AG04450 (cell line): ENCODE measurements around the gene THTPA. TPM values are rescaled to one million over a fixed set of nuclear protein-coding genes. Genes with fewer than 3 reads are reported as not detected.

Source experiments
- CTCF ChIA-PET: fragments of 300-600, 350-600 bp; formaldehyde crosslinking; extraction: SDS; loops from one replicate; lab custom pipeline; 2022; ENCODE audit warnings: antibody characterized with exemption, inconsistent platforms; lab: Charles Lee
- POLR2A ChIA-PET: fragments of 350-600 bp; formaldehyde crosslinking; extraction: SDS; loops from one replicate; lab custom pipeline; 2021; ENCODE audit warnings: antibody characterized with exemption, inconsistent platforms; lab: Yijun Ruan, JAX
- DNase-seq: peaks from one replicate; pipeline ENCODE4 v3.0.0-alpha.2; 2011; ENCODE audit warnings: low read depth, low spot score
- H3K27ac ChIP-seq: one replicate; pipeline ENCODE4 v1.5.1; 2012; ENCODE audit warnings: low read depth, low read length, control low read depth
- H3K27me3 ChIP-seq: one replicate; pipeline ENCODE4 v1.6.0; 2012; ENCODE audit warnings: low read length; ENCODE audit not compliant: control insufficient read depth, insufficient read depth
- H3K4me3 ChIP-seq: 2 replicates; pipeline ENCODE4 v1.5.1; 2011; ENCODE audit warnings: mild to moderate bottlenecking, low read depth, low read length, control low read depth
- H3K9me3 ChIP-seq: 2 replicates; pipeline ENCODE4 v1.5.1; 2012; ENCODE audit warnings: low read length; ENCODE audit not compliant: control insufficient read depth, insufficient read depth
- polyA plus RNA-seq: library from polyadenylated mRNA; depleted of rRNA; stranded (reverse); fragments of >200 nt; gene quantifications from 2 replicates; pipeline ENCODE4 v1.2.3, GENCODE V29; 2011
- TF ChIP-seq, protein P1 (sequence below): IDR thresholded peaks from 2 replicates; pipeline ENCODE4 v1.5.1; 2011; ENCODE audit warnings: low read depth, low read length, control low read depth, inconsistent platforms

The THTPA gene
- polyA plus RNA-seq, 1 experiment: 4.9 TPM

DNA sequence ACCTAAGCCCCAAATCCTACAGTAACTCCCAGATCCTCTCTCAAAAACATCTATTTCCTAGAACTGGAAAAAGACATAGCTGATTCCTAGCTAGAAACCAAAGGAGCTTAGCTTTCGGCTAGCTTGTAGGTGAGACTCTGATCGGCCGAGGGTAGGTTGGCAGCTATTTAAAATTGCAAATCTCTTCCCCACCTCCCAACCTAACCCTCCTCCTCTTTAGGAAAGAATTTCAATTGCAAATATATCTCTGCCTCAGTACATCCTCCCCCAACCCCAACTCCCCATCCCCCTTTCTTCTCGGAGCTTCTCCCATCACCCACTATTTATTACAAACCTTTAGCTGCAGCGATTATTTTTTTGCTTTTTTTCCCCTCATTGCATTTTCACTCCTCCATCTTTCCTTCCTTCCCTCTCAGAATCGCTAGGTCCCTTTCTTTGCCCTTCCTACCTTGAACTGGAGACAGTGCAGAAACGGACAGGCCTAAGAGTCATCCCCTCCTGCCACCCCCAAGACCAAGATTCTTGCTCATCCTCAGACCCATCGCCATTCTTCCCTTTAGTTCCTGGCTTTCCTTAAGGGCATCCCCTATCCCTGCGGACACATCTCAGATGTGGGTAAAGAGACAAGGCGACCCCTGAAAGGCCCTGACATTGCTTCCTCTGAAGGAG is 17.9 kb upstream of the THTPA start:
- Histone ChIP-seq H3K9me3 (no peaks in the 10 kb centered on the region; the same call in 1 of the 2 replicates), H3K27ac (no peak overlapping the region), H3K27me3 (peaks cover 4% of the 10 kb centered on the region), H3K4me3 (no peak overlapping the region)
- ChIA-PET POLR2A (no interaction called here), CTCF (interaction anchor here (0.9 to 2.6 kb wide), 8 partner anchors 13 to 61 kb away, joined by 3 to 16 read pairs (median 4); no protein-coding TSS in a partner anchor)
- no peak for DNase-seq
- TF ChIP-seq, protein P1, sequence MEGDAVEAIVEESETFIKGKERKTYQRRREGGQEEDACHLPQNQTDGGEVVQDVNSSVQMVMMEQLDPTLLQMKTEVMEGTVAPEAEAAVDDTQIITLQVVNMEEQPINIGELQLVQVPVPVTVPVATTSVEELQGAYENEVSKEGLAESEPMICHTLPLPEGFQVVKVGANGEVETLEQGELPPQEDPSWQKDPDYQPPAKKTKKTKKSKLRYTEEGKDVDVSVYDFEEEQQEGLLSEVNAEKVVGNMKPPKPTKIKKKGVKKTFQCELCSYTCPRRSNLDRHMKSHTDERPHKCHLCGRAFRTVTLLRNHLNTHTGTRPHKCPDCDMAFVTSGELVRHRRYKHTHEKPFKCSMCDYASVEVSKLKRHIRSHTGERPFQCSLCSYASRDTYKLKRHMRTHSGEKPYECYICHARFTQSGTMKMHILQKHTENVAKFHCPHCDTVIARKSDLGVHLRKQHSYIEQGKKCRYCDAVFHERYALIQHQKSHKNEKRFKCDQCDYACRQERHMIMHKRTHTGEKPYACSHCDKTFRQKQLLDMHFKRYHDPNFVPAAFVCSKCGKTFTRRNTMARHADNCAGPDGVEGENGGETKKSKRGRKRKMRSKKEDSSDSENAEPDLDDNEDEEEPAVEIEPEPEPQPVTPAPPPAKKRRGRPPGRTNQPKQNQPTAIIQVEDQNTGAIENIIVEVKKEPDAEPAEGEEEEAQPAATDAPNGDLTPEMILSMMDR: no peak

- no peak for DNase-seq
- ChIA-PET POLR2A (no interaction called here), CTCF (interaction anchor here (0.6 to 2.6 kb wide), 10 partner anchors 11 to 62 kb away, joined by 3 to 16 read pairs (median 4); no protein-coding TSS in a partner anchor)
- no peak overlapping the region for H3K27ac ChIP-seq
- no peaks in the 10 kb centered on the region for H3K9me3 ChIP-seq
- H3K4me3 ChIP-seq: no peak overlapping the region
- TF ChIP-seq, protein P1: no peak
- peaks cover 4% of the 10 kb centered on the region for H3K27me3 ChIP-seq
These were observed 17.3 kb upstream of the THTPA start for GRCh38 chr14:23538785-23539184.

DNA sequence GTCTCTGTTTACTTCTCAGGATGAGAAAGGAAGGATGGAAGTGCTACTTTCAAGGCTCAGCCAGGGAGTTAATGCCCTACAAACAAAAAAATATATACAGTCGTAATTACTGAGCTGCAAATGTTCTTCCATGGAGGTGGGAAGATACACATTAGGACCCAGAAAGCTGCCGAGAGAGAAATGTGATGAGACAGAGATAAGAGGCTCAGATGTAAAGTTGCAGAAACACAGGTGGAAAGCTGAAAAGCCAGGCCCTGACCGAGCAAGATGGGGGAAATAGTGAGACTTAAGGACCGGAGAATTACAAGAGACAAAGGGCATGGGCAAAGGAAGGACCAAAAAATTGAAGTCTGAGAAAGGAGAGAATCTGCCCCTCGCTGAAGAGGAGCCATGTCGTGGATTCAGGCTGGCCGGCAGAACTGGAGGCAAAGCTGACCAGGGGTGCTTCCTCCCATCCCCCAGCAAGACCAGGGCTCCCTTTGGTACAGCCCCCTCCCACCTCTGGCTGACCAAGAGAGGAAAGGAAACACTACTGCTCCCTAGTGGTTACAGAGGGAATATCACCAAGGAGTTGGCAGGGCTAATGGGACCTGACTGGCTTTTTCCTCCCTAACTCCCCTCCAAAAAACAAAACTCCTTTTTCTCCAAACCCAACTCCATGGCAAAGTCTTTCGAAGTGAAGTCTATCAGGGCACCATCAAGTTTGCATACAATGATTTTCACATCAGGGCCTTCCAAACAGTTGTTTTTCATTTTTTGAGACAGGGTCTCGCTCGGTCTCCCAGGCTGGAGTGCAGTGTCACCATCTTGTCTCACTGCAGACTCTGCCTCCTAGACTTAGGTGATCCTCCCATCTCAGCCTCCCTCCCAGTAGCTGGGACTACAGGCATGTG is 16.6 kb upstream of the THTPA start:
- peaks cover 7% of the 10 kb centered on the region for H3K27me3 ChIP-seq
- no peak overlapping the region for H3K27ac ChIP-seq
- ChIA-PET CTCF (interaction anchor here (0.5 to 2.6 kb wide), 10 partner anchors 10 to 75 kb away, joined by 3 to 16 read pairs (median 4); no protein-coding TSS in a partner anchor), POLR2A (no interaction called here)
- DNase-seq: no peak
- H3K4me3 ChIP-seq: no peak overlapping the region
- TF ChIP-seq, protein P1: peak; percentile 69
- H3K9me3 ChIP-seq: no peaks in the 10 kb centered on the region

- TF ChIP-seq, protein P1: no peak
- POLR2A ChIA-PET: no interaction called here
- Histone ChIP-seq H3K9me3 (no peaks in the 10 kb centered on the region), H3K4me3 (no peak overlapping the region), H3K27me3 (peaks cover 10% of the 10 kb centered on the region), H3K27ac (no peak overlapping the region)
- CTCF ChIA-PET: interaction anchor here (0.5 to 2.6 kb wide), 5 partner anchors 9 to 76 kb away, joined by 3 to 16 read pairs (median 5); no protein-coding TSS in a partner anchor
- no peak for DNase-seq
These were observed 16.0 kb upstream of the THTPA start for GRCh38 chr14:23540141-23540469.

DNA sequence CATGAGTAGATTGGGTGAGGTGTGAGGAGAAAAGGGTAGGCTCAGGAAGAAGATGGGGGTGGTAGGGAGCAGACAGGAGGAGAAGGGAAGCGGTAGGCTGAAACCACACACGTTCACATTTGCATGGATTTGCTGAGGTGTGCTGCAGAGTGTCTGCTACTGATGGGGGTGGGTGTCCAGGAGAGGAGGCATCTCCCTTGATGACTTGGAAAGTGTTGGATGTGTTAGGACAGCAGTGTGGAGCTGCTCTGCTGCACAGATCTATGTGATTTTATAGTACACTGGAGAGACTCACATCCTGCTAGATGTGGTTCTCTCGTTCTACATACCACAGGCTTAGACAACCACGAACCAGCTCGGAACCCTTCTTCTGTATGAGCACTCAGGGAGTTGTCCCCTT is 13.8 kb upstream of the THTPA start:
- Histone ChIP-seq H3K27ac (no peak overlapping the region), H3K4me3 (no peak overlapping the region), H3K9me3 (no peaks in the 10 kb centered on the region), H3K27me3 (peaks cover 14% of the 10 kb centered on the region)
- ChIA-PET CTCF (no interaction called here), POLR2A (interaction anchor here (0.8 kb wide), 1 partner anchor 13 kb away, joined by 3 read pairs; no protein-coding TSS in a partner anchor)
- DNase-seq: no peak
- TF ChIP-seq, protein P1: no peak
